MV-4-11 (cell line): ENCODE measurements around the gene DLL4.
A peak's percentile ranks its signal among the peaks of the same experiment; 100 is the strongest.

Experiments used
- DNase-seq: peaks from one replicate; lab custom pipeline; 2025; lab: John Stamatoyannopoulos, UW

Gene DLL4

DNA sequence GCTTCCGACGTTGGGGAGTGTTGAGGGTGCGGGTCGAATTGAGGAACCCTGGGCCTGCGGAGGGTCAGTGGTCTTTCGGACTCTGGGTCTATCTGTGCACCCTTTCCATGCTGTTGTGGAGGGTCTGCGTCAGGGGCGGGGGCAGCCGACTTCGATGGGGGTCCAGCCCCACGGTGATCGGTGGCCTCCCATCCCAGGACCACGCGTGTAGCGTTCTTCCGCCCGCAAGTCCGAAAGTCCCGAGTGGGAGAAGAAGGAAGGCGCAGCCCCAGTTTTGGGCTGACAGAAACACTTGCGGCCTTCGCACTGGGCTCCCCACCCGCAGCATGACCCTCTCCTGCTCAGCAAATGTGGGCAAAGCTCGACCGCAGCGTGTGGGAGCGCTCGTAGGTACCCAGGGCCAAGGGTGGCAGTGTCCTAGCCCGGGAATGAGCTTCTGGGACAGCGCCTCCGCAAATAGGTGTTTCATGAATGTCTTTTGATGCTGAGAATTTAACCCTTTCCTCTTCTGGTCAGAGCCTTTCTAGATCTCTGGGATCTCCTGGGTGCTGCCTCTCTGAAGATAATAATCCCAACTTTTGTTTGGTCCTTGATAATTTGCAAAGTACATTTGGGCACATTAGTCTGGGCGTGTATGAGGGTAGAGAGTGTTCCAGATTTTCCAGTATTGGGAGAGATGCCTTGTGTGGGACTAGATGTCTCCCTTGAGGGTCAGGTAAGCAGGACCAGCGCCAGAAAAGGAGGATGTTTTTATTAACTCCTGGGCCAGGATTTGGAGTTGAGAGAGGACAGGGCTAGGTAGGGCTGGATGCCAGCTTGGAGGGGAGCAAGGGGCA lies 2.3 kb upstream of the DLL4 start:
- no peak for DNase-seq

DNA sequence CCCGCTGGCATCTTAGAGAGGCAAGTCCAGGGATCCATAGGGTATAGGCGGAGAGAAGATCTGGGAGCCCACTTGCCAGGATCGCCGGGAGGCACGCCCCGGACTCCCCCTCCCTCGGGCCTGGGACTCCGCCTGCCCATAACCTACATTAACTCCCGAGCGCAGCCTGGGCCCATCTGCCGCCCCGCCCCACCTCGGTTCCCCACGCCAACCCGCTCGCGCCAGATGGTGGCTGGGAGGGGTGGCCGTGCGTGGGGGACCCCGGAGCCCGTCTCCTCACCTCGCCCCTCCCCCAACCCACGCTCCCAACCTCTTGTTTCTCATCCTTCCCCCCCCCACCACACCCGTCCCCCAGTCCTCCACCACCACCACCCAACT lies 1.7 kb upstream of the DLL4 start:
- DNase-seq = no peak

DNA sequence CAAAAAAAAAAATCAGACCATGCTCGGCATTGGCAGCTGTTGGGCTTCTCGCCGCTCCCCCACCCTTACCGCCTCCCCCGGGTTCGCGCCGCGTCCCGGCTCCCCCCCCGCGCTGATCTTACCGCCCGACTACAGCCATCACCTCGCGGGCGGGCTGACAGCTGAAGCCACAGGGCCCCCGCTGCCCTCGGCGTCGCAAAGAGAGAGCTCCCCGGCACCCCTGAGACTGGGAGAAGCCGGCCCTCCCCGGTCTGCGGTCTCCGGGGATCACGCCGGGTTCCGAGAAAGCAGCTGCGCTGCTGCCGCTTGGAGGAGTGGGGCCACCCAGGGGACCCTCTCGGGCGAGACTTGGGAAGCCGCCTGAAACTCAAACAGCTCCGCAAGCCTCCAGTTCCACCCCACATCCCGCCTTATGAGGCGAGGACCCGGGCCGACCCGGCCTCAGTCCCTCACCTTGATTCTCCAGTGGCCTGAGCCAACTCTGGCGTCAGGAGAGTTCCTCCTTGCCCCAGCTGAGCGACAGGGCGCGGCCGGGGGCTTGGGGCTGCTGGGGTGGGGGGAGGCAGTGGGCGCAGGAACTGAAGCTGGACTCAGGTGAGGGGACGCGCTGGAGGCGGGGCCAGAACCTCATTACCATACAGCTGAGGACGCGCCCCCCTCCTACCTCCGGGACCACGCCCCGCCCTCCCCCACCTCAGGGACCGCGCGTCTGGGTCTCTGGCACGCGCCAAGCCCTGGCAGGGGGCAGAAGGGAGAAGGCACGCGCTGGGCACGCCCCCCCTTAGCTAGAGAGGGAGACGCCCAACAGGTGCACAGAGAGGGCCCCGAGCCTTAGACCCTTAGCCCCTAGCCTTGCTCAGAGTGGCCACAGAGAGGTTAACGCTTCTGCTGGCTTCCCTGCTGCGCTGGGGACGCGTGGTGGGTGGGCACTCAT lies 1.0 kb upstream of the DLL4 start:
- peak; percentile 3 for DNase-seq

DNA sequence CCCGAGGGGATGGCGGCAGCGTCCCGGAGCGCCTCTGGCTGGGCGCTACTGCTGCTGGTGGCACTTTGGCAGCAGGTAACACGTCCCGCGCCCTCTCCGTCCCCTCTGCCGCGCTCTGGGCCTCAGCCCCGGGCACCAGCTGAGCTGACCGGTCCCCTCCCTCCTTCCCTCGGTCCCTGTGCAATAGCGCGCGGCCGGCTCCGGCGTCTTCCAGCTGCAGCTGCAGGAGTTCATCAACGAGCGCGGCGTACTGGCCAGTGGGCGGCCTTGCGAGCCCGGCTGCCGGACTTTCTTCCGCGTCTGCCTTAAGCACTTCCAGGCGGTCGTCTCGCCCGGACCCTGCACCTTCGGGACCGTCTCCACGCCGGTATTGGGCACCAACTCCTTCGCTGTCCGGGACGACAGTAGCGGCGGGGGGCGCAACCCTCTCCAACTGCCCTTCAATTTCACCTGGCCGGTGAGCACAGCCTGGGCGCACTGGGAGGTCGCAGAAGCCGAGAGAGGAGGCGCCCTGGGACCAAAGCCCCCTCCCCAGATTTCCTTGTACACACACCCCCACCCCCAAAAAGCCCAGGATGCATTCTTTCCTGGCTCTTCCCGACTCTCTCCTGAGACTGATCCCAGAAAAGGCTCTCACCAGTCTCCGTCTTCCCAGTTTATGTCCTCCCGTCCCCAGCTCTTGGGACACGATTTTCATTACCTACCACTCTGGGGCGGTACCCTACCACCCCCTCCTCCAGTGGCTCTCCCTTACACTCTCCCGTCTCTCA lies 705 bp downstream of the DLL4 start:
- no peak for DNase-seq

DNA sequence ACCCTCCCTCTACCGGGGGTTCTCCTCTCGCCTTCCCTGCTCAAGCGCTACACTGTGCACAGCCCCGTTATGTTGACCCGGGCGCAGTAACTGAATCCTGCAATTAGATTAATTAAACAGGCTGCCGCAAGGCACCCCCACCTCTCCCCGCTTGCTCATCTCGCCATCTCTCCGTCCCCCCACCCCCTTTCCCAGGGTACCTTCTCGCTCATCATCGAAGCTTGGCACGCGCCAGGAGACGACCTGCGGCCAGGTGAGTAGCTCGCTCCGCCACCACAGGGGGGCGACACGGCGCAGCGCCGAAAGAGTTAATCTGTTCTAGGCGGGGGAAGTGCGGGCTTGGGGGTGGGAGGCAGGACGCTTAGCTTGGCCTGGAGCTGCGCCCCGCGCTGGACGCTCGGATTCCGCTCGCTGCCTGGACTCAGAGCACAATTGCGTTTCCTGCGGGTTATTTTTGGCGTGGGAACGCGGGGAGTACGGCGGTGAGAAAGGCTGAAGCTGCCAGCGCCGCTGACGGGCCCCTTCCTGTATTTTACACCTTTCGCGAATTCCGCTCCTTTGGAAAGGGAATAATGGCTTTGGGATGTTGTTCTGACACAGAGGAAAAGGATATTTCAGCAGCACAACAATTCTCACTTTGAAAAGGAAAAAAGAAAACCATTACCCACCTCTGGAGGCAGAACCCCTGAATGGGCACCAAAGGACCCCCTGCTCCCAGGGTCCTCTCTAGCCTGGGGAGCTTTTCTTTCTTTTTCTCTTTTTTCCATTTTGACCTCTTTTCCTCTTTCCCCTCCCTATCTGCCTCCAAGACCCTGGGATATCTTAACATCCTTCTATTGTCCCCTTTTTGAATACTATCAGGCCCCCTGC lies 1.5 kb downstream of the DLL4 start:
- DNase-seq = no peak

DNA sequence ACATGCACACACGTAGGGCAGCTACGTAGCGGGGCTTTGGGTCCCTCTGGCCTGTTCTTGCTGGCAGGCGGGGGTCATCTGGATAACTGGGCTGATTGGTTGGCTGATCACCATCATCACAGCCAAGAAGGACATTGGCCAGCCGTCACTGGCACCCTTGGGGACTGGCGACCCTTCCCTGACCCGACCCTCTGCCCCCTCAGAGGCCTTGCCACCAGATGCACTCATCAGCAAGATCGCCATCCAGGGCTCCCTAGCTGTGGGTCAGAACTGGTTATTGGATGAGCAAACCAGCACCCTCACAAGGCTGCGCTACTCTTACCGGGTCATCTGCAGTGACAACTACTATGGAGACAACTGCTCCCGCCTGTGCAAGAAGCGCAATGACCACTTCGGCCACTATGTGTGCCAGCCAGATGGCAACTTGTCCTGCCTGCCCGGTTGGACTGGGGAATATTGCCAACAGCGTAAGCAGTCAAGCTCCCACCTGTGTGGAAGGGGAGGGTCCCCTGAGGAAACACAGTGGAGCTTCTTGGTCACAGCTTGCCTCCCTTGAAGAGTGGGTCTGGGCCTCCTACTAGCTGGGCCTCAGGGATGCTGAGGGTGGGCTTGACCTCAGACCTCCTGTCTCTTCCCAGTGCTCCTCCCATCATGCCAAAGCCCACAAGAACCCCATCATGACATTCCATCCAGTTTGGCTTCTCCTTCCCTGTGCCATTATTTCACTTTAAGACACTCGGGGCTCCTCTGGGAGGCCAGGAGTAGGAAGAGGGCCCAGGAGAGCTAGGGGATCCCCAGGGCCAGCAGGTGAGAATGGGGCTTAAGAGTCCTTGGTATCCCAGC lies 2.4 kb downstream of the DLL4 start:
- no peak for DNase-seq

DNA sequence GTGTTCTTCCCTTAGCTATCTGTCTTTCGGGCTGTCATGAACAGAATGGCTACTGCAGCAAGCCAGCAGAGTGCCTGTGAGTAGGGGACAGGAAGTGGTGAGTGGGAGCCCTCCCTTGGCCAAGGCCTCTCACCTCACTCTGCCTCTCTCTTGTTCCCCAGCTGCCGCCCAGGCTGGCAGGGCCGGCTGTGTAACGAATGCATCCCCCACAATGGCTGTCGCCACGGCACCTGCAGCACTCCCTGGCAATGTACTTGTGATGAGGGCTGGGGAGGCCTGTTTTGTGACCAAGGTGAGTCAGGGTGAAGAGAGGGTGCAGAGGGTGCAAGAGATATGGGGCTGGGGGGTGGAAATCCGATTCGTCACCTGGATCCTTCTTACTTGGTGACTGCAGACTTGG lies 3.0 kb downstream of the DLL4 start:
- peak; percentile 40 for DNase-seq

DNA sequence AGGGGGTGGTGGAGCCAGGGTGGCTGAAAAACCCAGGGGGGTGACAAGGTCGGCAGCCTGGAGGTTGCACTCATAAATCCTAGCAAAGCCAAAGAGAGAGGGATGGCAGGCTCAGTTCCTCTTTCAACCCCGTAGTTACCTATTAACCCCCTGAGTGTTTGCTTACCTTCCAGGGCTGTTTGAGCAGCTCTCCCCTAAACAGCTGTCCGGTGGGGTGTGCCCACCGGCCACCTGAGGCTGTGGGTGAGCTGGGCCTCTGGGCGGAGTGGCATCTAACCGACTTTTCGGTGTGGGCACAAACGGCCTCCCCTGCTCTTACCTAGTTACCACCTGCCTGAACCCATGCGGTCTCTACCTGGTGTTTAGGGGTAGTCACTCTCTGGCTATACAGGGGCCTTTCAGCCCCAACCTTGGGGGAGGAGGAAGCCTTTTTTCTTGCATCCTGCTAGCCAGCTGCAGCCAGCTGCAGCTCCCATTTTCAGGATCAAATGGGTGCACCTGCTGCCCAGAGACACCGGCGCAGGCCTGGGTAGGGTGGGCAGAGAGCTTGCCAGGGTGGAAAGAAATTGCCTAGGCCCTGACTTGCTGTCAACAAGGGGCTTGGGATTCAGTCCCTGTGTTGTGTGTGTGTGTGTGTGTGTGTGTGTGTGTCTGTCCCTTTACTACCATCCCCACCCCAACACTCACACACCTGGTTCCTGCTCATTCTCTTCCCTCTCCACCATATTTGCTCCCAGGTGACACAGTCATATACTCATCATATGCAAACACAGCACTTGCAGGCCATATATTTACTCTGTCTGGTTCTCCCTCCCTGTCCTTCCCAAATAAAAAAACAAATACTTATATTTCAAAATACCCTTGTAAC lies 3.7 kb downstream of the DLL4 start:
- DNase-seq = no peak

DNA sequence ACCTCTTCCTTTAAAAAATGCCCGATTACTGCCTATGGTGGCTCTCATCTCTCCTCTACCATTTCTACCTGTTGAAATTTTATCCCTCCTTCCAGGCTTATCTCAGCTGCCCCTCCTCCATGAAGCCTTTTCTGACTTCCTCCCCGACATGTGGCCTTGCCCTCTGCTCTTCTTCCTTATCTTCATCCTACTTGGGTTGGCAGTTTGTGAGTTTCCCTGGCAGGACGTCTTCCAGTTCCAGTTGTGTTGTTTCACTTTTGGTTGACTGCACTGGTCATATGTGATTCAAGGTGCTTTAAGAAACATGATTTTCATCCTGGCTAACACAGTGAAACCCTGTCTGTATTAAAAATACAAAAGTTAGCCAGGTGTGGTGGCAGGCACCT lies 4.4 kb downstream of the DLL4 start:
- DNase-seq = peak; percentile 33

DNA sequence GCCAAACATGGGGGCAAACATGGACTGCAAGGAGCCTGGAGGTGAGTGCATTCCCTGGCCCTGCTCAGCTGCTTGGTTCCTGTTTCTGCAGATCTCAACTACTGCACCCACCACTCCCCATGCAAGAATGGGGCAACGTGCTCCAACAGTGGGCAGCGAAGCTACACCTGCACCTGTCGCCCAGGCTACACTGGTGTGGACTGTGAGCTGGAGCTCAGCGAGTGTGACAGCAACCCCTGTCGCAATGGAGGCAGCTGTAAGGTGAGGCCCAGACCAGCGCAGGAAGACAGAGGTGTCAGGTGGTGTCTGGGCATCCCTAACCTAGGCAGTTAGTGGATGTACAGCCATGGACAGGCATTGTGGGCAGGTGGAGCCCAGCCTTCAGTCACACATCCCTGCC lies 5.3 kb downstream of the DLL4 start:
- no peak for DNase-seq

DNA sequence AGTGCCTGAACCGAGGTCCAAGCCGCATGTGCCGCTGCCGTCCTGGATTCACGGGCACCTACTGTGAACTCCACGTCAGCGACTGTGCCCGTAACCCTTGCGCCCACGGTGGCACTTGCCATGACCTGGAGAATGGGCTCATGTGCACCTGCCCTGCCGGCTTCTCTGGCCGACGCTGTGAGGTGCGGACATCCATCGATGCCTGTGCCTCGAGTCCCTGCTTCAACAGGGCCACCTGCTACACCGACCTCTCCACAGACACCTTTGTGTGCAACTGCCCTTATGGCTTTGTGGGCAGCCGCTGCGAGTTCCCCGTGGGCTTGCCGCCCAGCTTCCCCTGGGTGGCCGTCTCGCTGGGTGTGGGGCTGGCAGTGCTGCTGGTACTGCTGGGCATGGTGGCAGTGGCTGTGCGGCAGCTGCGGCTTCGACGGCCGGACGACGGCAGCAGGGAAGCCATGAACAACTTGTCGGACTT lies 7.1 kb downstream of the DLL4 start:
- DNase-seq = no peak

DNA sequence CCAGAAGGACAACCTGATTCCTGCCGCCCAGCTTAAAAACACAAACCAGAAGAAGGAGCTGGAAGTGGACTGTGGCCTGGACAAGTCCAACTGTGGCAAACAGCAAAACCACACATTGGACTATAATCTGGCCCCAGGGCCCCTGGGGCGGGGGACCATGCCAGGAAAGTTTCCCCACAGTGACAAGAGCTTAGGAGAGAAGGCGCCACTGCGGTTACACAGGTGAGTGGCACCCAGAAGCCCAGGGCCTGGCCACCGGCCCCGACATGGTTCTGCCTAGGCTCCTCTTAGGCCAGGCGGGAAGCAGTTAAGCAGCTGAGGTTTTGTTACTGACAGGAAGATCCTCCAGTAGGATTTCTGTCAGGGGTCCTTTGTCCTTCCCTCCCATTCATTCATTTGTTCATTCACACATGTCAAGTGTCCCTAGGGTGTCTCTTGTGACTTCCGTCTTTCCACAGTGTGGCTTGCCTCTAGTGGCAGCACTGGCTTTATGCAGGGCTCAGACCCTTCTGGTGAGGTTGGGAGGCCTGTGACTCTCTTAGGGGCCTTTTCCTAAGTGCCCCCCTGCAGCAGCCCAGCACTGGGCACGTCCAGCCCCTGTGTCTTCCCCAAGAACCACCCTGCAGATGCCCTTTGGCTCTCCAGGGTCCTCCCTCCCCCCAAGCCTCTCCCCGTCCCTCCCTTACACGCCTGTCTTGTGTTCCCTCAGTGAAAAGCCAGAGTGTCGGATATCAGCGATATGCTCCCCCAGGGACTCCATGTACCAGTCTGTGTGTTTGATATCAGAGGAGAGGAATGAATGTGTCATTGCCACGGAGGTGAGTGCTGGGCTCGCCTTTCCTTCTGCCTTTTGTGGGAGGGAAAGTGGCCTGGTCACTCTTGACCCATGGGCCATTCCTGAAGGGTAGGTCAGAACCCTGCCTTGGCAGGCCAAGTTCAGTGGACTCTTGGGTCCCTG lies 7.8 kb downstream of the DLL4 start:
- DNase-seq = no peak

DNA sequence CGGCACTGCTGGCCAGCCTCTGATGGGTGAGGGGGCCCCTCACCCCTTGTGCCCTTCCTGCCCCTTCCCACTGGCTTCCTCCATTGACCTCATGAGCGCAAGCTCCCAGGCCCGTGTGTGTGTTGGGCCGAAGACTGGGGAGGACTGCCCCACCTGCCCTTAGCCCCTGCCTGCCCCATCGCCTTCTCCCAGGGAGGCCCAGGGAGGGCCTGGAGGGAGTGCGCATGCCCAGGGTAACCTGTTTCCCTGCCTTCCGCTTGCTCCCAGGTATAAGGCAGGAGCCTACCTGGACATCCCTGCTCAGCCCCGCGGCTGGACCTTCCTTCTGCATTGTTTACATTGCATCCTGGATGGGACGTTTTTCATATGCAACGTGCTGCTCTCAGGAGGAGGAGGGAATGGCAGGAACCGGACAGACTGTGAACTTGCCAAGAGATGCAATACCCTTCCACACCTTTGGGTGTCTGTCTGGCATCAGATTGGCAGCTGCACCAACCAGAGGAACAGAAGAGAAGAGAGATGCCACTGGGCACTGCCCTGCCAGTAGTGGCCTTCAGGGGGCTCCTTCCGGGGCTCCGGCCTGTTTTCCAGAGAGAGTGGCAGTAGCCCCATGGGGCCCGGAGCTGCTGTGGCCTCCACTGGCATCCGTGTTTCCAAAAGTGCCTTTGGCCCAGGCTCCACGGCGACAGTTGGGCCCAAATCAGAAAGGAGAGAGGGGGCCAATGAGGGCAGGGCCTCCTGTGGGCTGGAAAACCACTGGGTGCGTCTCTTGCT lies 8.8 kb downstream of the DLL4 start:
- DNase-seq = no peak

DNA sequence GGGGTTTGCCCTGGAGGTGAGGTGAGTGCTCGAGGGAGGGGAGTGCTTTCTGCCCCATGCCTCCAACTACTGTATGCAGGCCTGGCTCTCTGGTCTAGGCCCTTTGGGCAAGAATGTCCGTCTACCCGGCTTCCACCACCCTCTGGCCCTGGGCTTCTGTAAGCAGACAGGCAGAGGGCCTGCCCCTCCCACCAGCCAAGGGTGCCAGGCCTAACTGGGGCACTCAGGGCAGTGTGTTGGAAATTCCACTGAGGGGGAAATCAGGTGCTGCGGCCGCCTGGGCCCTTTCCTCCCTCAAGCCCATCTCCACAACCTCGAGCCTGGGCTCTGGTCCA lies 9.4 kb downstream of the DLL4 start:
- DNase-seq = no peak

DNA sequence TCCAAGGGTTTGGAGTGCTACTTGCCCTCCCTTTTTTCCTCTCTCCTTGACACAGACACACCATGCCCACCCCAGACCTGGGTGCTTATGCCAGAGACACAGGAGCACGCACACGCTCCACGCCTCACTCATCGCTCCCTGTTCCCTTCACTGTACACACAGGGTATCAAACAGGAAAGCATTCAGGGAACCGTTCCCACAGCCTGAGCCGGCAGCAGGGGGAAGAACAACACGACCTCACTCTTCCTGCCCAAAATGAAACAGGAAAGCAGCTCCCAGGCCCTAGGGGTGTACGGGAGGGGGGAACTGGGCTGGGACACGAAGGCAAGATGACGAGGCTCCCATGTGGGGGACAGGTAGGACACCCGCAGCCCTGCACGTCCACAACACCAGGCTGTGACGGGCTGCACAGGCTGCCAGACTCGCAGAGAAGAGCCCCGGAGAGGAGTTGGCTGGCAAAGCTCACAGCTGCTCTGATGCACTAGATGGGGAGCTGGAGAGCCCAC lies 11.2 kb downstream of the DLL4 start:
- no peak for DNase-seq

DNA sequence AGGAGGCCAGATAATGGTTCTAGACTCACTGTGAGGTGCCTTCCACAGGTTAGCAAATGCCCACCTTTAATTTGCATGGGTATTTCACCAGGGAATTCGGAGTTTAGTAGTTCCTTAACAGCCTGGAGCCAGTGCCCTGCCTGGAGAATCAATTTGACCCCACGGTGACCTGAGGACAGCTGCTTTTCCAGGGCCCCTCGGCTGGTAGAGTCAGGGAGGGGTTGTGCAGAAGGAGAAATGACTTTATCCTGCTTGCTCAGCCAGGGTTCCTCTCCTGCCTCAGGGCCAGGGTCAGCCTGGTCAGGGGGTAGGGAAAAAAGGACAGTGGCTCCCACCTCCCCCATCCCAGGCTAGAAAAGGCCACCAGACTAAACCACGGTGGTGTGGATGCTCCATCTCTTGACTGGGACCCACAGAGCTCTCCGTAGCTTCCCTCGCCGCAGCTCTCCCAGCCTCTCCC lies 12.0 kb downstream of the DLL4 start:
- DNase-seq = peak; percentile 23
